ENCODE results near the gene SLC5A10. TPM values are rescaled to one million over a fixed set of nuclear protein-coding genes. Genes with fewer than 3 reads are reported as not detected.

The SLC5A10 gene
- total and polyA plus RNA-seq, 10 donors, result 0.17 to 2.1 (median 1.5) TPM; not detected in 5

DNA sequence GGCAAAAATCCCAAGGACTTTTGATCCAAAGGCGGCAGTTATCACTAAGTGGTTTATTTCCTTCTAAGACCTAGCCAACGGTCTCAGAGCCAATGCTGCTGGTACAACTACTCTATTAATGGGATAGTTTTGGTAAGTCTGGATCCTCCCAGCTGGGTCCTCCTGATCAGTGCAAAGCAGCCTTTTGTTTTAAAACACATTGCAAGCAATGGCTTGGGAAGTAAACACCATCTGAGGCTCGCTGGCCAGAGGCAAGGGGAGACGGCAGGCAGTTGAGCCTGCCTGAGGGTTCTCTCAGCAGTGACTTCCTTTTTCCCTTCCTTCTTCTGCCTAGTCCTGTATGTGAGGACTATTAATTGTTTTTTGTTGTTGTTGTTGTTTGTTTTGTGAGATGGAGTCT lies 1.6 kb upstream of the SLC5A10 start:
- WGBS, 5 donors, result 45 to 65% (median 51%) methylated on average over 4 of the region's 4 CpGs
- Histone ChIP-seq H3K27me3 (replicated peaks in 1 of 7) (peaks cover 0 to 42% (median 0%) of the 10 kb centered on the region in 7 donors), H3K9me3 (no peaks in the 10 kb centered on the region), H3K4me3 (no peak overlapping the region), H3K27ac (no peak overlapping the region), H3K36me3 (no peaks in the 10 kb centered on the region), H3K4me1 (peaks cover 0 to 5% (median 0%) of the 10 kb centered on the region in 6 donors)
- TF ChIP-seq POLR2A (IDR thresholded peaks at IDR 0.05) (no peak), POLR2AphosphoS5 (IDR thresholded peaks at IDR 0.05) (no peak)
- TF ChIP-seq, protein P1, sequence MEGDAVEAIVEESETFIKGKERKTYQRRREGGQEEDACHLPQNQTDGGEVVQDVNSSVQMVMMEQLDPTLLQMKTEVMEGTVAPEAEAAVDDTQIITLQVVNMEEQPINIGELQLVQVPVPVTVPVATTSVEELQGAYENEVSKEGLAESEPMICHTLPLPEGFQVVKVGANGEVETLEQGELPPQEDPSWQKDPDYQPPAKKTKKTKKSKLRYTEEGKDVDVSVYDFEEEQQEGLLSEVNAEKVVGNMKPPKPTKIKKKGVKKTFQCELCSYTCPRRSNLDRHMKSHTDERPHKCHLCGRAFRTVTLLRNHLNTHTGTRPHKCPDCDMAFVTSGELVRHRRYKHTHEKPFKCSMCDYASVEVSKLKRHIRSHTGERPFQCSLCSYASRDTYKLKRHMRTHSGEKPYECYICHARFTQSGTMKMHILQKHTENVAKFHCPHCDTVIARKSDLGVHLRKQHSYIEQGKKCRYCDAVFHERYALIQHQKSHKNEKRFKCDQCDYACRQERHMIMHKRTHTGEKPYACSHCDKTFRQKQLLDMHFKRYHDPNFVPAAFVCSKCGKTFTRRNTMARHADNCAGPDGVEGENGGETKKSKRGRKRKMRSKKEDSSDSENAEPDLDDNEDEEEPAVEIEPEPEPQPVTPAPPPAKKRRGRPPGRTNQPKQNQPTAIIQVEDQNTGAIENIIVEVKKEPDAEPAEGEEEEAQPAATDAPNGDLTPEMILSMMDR (IDR thresholded peaks at IDR 0.05 in 8 of 11, conservative IDR thresholded peaks at IDR 0.05 in 3 of 11), result no peak
- intact Hi-C loops (cut with DNase I; ENCODE audit: low total_unique reads), result no loop called here
- DNase-seq, result no peak

DNA sequence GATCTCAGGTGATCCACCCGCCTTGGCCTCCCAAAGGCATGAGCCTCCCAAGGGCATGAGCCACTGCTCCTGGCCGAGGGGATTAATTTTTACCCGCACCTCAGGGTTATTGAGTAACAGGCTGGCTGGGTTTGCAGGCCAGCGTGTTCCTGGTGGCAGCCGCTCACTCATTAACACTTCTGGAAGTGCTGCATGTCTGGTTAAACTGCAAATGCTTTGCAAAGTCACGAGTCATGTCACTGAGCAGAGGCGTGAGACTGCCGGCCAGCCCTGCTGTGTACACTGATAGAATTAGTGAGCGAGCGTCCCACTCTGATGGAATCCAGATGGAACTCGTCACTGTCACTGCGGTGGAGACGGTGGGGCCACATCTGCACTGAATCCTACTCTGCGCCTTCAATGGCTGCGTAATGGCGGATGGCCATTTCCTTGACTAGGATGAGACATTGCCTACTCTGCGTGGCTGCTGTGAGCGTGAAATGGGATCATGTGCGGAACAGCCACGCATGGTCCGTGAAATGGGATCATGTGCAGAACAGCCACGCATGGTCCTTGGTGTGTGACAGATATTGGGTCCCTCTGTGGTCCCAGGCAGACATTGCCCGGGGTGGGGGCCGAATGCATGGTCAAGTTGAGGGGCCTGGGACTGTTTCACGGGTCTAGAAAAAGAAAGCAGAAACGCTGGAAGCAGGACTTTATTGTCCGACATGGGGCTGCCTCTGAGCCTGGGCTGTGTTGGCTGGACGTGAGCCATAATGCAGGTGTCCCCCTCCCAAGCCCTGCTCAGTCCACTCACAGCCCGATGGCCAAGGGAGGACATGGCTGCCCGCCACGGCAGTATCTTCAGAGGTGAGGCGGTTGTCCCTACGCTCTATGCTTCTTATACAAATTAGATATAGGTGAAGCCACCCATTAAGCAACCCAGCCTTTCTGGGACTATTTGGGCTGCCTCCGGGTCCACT lies 740 bp upstream of the SLC5A10 start:
- Histone ChIP-seq H3K27me3 (replicated peaks in 1 of 7) (peaks cover 0 to 33% (median 0%) of the 10 kb centered on the region in 7 donors), H3K9me3 (no peaks in the 10 kb centered on the region), H3K4me1 (peaks cover 0 to 10% (median 0%) of the 10 kb centered on the region in 6 donors), H3K4me3 (no peak overlapping the region), H3K36me3 (no peaks in the 10 kb centered on the region), H3K27ac (no peak overlapping the region)
- TF ChIP-seq POLR2AphosphoS5 (IDR thresholded peaks at IDR 0.05) (no peak), POLR2A (IDR thresholded peaks at IDR 0.05) (no peak)
- TF ChIP-seq, protein P1 (IDR thresholded peaks at IDR 0.05 in 8 of 11, conservative IDR thresholded peaks at IDR 0.05 in 3 of 11), result no peak
- peak; percentile 39 for DNase-seq
- 78 to 89% (median 85%) methylated on average over 27 to 34 of the region's 34 CpGs for WGBS, 5 donors
- intact Hi-C loops (cut with DNase I; ENCODE audit: low total_unique reads), result no loop called here

GRCh38 chr17:18953231-18953728 lies 1.3 kb downstream of the SLC5A10 start:
- DNase-seq, result peak; percentile 58
- H3K4me3 ChIP-seq, result no peak overlapping the region
- H3K27me3 ChIP-seq (replicated peaks in 1 of 7), result peaks cover 0 to 15% (median 0%) of the 10 kb centered on the region in 7 donors
- H3K4me1 ChIP-seq, result peaks cover 0 to 10% (median 0%) of the 10 kb centered on the region in 6 donors
- no peaks in the 10 kb centered on the region for H3K9me3 ChIP-seq
- H3K36me3 ChIP-seq, result no peaks in the 10 kb centered on the region
- TF ChIP-seq POLR2A (IDR thresholded peaks at IDR 0.05) (no peak), POLR2AphosphoS5 (IDR thresholded peaks at IDR 0.05) (no peak)
- TF ChIP-seq, protein P1 (IDR thresholded peaks at IDR 0.05 in 8 of 11, conservative IDR thresholded peaks at IDR 0.05 in 3 of 11), result no peak
- 93 to 97% (median 94%) methylated on average over 14 of the region's 14 CpGs for WGBS, 5 donors
- intact Hi-C loops (cut with DNase I; ENCODE audit: low total_unique reads), result no loop called here
- no peak overlapping the region for H3K27ac ChIP-seq

- peaks cover 0 to 9% (median 0%) of the 10 kb centered on the region in 7 donors for H3K27me3 ChIP-seq (replicated peaks in 1 of 7)
- intact Hi-C loops (cut with DNase I; ENCODE audit: low total_unique reads), result no loop called here
- WGBS, 5 donors, result 90 to 96% (median 95%) methylated on average over 3 of the region's 3 CpGs
- no peaks in the 10 kb centered on the region for H3K9me3 ChIP-seq
- H3K27ac ChIP-seq, result no peak overlapping the region
- H3K4me1 ChIP-seq, result peaks cover 0 to 10% (median 0%) of the 10 kb centered on the region in 6 donors
- TF ChIP-seq, protein P1 (IDR thresholded peaks at IDR 0.05 in 8 of 11, conservative IDR thresholded peaks at IDR 0.05 in 3 of 11), result no peak
- no peak for TF ChIP-seq POLR2AphosphoS5 (IDR thresholded peaks at IDR 0.05)
- no peak for TF ChIP-seq POLR2A (IDR thresholded peaks at IDR 0.05)
- H3K4me3 ChIP-seq, result no peak overlapping the region
- H3K36me3 ChIP-seq, result no peaks in the 10 kb centered on the region
- DNase-seq, result peak; percentile 53
These were observed 2.4 kb downstream of the SLC5A10 start for GRCh38 chr17:18954321-18954720.
